Naive thymus-derived CD8-positive, alpha-beta T cell (primary cell): ENCODE data around the gene IGSF10. TPM values are rescaled to one million over a fixed set of nuclear protein-coding genes. Genes with fewer than 3 reads are reported as not detected.
"Not testable (repeated sequence)": the region's sequence is repeated elsewhere in the genome, so short reads cannot be mapped to it uniquely, and the experiment has no call there.

Source experiments
- ATAC-seq, 2 donors: fragments of 150-1000 bp; cut with Tn5 transposase in 1 of 2; sonication (Bioruptor Pico), chemical (Tn5 transposase) in 1 of 2; 1 replicate in 1 of 2; 2 replicates in 1 of 2; pipeline ENCODE4 v1.10.0; 2021; ENCODE audit warnings: mild to moderate bottlenecking in 2 of 2, moderate library complexity in 2 of 2
- POLR2A ChIA-PET: fragments of 350-600 bp; sonication (Branson Sonifier 250); formaldehyde crosslinking; loops from one replicate; lab custom pipeline; 2021; ENCODE audit warnings: antibody characterized with exemption; lab: Charles Lee
- DNase-seq, 10 donors: peaks; one replicate each; pipeline versions ENCODE4 v3.0.0 to v3.0.0-alpha.2; 2020 to 2022
- H3K27ac Mint-ChIP-seq, 10 donors: one replicate each; pipeline ENCODE4 v1.8.0; 2020 to 2022; ENCODE audit warnings: mild to moderate bottlenecking in 10 of 10, mixed read lengths in 10 of 10, moderate library complexity in 4 of 10, inconsistent platforms in 1 of 10
- H3K27me3 Mint-ChIP-seq, 5 donors: one replicate each; pipeline ENCODE4 v1.8.0; 2021 to 2022; ENCODE audit warnings: mixed read lengths in 5 of 5
- H3K36me3 Mint-ChIP-seq, 3 donors: one replicate each; pipeline ENCODE4 v1.8.0; 2020 to 2022; ENCODE audit warnings: mixed read lengths in 3 of 3, mild to moderate bottlenecking in 2 of 3, inconsistent platforms in 1 of 3
- H3K4me1 Mint-ChIP-seq, 4 donors: one replicate each; pipeline ENCODE4 v1.8.0; 2021 to 2022; ENCODE audit warnings: mixed read lengths in 4 of 4
- H3K4me3 Mint-ChIP-seq, 10 donors: one replicate each; pipeline ENCODE4 v1.8.0; 2020 to 2022; ENCODE audit warnings: mild to moderate bottlenecking in 10 of 10, mixed read lengths in 10 of 10, moderate library complexity in 6 of 10, inconsistent platforms in 1 of 10
- H3K9me3 Mint-ChIP-seq, 9 donors: one replicate each; pipeline ENCODE4 v1.8.0; 2020 to 2022; ENCODE audit warnings: mixed read lengths in 9 of 9, mild to moderate bottlenecking in 3 of 9, inconsistent platforms in 1 of 9, moderate library complexity in 1 of 9
- polyA plus RNA-seq, 3 donors: library from polyadenylated mRNA; unstranded; fragments of 300-500 nt; fragmentation: Illumina TruSeq; gene quantifications; one replicate each; pipeline ENCODE4 v1.2.3, GENCODE V29; 2021
- total RNA-seq, 8 experiments: library from RNA in 2 of 8; stranded (reverse) in 2 of 8; gene quantifications; one replicate each; pipeline ENCODE4 v1.2.3 and lab custom pipeline; 2021 to 2026

The IGSF10 gene, protein sequence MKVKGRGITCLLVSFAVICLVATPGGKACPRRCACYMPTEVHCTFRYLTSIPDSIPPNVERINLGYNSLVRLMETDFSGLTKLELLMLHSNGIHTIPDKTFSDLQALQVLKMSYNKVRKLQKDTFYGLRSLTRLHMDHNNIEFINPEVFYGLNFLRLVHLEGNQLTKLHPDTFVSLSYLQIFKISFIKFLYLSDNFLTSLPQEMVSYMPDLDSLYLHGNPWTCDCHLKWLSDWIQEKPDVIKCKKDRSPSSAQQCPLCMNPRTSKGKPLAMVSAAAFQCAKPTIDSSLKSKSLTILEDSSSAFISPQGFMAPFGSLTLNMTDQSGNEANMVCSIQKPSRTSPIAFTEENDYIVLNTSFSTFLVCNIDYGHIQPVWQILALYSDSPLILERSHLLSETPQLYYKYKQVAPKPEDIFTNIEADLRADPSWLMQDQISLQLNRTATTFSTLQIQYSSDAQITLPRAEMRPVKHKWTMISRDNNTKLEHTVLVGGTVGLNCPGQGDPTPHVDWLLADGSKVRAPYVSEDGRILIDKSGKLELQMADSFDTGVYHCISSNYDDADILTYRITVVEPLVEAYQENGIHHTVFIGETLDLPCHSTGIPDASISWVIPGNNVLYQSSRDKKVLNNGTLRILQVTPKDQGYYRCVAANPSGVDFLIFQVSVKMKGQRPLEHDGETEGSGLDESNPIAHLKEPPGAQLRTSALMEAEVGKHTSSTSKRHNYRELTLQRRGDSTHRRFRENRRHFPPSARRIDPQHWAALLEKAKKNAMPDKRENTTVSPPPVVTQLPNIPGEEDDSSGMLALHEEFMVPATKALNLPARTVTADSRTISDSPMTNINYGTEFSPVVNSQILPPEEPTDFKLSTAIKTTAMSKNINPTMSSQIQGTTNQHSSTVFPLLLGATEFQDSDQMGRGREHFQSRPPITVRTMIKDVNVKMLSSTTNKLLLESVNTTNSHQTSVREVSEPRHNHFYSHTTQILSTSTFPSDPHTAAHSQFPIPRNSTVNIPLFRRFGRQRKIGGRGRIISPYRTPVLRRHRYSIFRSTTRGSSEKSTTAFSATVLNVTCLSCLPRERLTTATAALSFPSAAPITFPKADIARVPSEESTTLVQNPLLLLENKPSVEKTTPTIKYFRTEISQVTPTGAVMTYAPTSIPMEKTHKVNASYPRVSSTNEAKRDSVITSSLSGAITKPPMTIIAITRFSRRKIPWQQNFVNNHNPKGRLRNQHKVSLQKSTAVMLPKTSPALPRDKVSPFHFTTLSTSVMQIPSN (N-terminal part only)
- not detected for total RNA-seq
- not detected for polyA plus RNA-seq
- 0 to 0.06 (median 0) reads per million in 6 experiments for total RNA-seq (lab: John Stamatoyannopoulos, UW)

DNA sequence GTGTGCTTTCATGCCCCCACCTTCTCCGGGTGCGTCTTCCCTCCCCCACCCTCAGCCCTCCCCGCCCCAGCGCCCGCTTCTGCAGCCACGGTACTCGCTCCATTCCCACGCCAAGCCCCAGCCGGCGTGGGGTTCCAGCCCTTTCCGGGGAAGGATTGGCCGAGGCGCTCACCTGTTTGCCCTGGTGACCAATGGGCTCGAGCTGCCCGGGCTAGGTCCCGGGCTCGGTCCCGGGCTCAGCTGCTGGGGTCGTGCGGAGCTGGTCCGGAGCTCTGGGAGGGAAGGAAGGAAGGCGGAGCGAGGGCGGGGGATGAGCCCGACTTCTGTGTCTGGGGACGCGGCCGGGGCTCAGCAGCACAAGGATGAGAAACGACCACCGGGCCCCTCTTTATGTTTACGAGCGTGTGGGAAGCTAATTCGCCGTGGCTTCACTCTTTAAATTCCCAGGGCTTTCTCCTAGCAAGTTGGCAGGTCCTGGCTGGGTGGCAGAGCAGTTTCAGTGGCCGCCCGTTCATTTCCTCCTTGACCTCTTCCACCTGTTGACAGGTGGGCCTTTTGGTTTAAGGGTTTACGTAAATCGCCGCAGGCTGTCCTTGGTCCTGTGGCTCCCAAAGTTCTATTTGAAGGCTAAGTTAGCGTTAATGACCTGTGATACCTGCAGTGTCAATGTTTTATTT is at the start of gene IGSF10:
TSS of gene IGSF10 (minus strand) at position 288 of the 677 bp plus-strand sequence. CDS start 2,352 bp downstream, outside the sequence.
- DNase-seq, result no peak
- H3K4me1 Mint-ChIP-seq, result peaks cover 0 to 6% (median 1%) of the 10 kb centered on the region in 4 donors
- H3K4me3 Mint-ChIP-seq, result peak within 1 kb of the TSS in 7 of 10 donors; percentile 30 to 67 (median 55)
- H3K27me3 Mint-ChIP-seq, result peaks cover 13 to 44% (median 15%) of the 10 kb centered on the region in 5 donors
- no peak within 1 kb of the TSS for H3K27ac Mint-ChIP-seq
- POLR2A ChIA-PET, result interaction anchor here (0.7 kb wide), 1 partner anchor 1086 kb away, joined by 3 read pairs; no protein-coding TSS in a partner anchor
- no peaks in the 10 kb centered on the region for H3K36me3 Mint-ChIP-seq
- H3K9me3 Mint-ChIP-seq, result no peaks in the 10 kb centered on the region
- ATAC-seq, result no peak

DNA sequence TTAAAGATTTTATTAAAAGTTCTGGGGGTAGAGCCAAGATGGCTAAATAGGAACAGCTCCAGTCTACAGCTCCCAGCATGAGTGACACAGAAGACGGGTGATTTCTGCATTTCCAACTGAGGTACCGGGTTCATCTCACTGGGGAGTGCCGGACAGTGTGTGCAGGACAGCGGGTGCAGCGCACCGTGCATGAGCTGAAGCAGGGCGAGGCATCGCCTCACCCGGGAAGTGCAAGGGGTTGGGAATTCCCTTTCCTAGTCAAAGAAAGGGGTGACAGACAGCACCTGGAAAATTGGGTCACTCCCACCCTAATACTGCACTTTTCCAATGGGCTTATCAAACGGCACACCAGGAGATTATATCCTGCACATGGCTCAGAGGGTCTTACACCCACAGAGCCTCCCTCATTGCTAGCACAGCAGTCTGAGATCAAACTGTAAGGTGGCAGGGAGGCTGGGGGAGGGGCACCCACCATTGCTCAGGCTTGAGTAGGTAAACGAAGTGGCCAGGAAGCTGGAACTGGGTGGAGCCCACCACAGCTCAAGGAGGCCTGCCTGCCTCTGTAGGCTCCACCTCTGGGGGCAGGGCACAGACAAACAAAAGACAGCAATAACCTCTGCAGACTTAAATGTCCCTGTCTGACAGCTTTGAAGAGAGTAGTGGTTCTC is 48.7 kb upstream of the IGSF10 start:
- H3K4me3 Mint-ChIP-seq, H3K4me1 Mint-ChIP-seq, H3K36me3 Mint-ChIP-seq, ATAC-seq, H3K27ac Mint-ChIP-seq, POLR2A ChIA-PET: not testable (repeated sequence)
- Mint-ChIP-seq H3K9me3 (peaks cover 0 to 35% (median 15%) of the 10 kb centered on the region in 9 donors), H3K27me3 (peaks cover 0 to 14% (median 0%) of the 10 kb centered on the region in 5 donors)
- peak in 1 of 10 donors; percentile 60 for DNase-seq

DNA sequence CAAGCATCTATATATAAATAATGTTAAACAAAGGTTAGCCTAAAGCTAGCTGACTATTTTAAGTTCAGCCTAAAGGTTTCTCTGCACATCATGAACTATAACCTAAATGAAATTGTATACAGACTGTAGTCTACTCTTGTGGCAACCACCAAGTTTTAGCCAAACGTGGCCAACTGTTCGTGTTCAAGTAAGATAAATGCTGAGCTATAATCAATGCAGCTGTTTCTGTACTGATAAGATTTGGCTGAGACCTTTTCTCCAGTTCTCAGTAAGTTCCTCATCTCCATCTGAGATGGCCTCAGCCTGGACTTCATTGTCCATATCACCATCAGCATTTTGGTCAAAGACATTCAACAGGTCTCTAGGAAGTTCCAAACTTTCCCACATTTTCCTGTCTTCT is 43.7 kb upstream of the IGSF10 start:
- peaks cover 0 to 9% (median 2%) of the 10 kb centered on the region in 9 donors for H3K9me3 Mint-ChIP-seq
- POLR2A ChIA-PET, result no interaction called here
- H3K27me3 Mint-ChIP-seq, result no peaks in the 10 kb centered on the region
- ATAC-seq, result no peak
- H3K4me1 Mint-ChIP-seq, result no peaks in the 10 kb centered on the region
- no peak overlapping the region for H3K27ac Mint-ChIP-seq
- H3K36me3 Mint-ChIP-seq, result no peaks in the 10 kb centered on the region
- H3K4me3 Mint-ChIP-seq, result no peak overlapping the region
- no peak for DNase-seq

DNA sequence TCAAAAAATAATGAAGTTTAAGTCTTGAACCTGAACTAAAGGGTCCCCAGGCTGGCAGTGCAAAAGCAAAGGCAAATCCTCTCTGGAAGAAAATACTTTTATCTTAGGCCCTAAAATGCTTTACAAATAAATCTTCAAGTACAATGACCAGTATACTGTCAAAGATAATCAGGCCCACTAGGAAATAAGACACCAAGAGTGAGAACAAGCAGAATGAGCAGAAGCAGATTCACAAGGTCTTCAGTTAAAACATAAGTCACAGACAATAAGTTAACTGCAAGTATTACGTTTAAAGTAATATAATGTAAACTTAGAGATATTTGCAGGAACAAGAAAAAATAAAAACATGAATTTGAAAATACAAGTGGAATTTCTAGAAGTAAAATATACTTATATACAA is 42.2 kb upstream of the IGSF10 start:
- POLR2A ChIA-PET, result no interaction called here
- Mint-ChIP-seq H3K4me3 (no peak overlapping the region), H3K9me3 (peaks cover 0 to 3% (median 0%) of the 10 kb centered on the region in 9 donors), H3K27ac (no peak overlapping the region), H3K4me1 (no peaks in the 10 kb centered on the region), H3K27me3 (no peaks in the 10 kb centered on the region), H3K36me3 (no peaks in the 10 kb centered on the region)
- DNase-seq, result no peak
- ATAC-seq, result no peak

DNA sequence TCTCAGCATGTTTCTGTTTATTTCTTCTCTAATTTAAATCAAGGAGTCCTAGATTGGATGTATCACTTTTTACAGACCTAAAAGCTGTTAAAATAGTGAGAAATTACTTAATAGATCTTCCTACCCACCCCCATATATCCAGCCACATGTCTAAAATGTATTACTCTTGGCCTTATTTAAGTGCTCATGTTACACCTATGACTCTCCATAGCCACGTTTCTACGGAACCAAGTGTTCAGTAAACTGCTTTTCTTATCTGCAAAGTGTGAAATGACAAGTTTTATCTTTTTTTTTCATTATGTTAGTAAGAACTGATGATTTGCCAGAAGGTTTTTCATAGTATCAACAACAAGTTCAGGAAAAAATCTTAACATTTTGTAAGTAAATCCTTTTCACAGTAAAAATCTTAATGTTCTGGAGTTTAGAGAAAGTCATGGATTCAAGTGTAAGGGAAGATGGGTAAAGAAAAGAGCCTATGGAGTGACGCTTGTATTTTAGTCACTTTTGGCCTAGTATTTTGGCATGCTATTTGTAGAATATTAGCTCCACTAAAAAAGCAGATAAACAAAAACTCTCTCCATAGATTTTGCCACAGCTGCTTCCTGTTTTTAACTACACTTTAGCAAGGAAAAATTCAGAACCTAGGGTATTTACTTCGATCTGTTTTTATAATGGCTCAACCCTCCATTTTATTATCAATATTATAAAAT is 41.2 kb upstream of the IGSF10 start:
- peaks cover 0 to 9% (median 0%) of the 10 kb centered on the region in 9 donors for H3K9me3 Mint-ChIP-seq
- DNase-seq (no peak), ATAC-seq (no peak)
- no peak overlapping the region for H3K27ac Mint-ChIP-seq
- H3K36me3 Mint-ChIP-seq, result no peaks in the 10 kb centered on the region
- POLR2A ChIA-PET, result no interaction called here
- no peaks in the 10 kb centered on the region for H3K27me3 Mint-ChIP-seq
- no peak overlapping the region for H3K4me3 Mint-ChIP-seq
- H3K4me1 Mint-ChIP-seq, result no peaks in the 10 kb centered on the region

DNA sequence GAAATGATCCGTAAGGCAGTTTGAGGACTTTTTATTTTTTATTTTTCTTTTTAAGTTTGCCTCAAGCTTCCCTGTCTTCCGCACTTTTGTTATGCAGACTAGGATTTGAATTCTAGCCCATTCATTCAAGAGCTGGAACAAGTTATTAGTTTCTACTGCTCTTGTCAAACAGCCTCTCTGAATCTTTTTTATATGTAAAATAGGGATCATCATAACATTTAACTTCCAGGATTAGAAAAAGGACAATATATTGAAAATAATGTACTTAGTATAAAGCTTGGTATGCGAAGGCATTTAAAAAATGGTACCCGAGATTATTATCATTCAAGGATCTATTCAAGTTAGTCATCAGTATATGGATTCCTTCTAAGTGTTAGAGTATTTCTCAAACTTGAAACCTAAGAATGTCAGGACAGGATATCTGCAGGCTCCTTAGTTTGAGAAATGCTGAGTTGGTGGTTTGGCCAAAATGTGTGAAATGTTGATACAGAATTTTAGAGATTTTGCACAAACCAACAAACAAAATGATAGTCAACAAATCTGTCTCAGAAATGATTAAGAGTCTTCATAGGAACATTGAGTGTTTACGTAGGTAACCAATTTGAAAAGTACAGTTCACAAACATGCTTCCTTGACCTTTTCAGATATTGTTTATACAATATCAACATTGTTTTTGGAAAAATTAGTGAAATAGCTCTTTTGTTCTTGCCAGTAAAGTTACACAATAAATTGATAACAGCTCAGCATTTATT is 40.5 kb upstream of the IGSF10 start:
- no peaks in the 10 kb centered on the region for H3K36me3 Mint-ChIP-seq
- H3K27me3 Mint-ChIP-seq, result no peaks in the 10 kb centered on the region
- peaks cover 0 to 9% (median 0%) of the 10 kb centered on the region in 9 donors for H3K9me3 Mint-ChIP-seq
- H3K4me1 Mint-ChIP-seq, result no peaks in the 10 kb centered on the region
- DNase-seq (no peak), ATAC-seq (no peak)
- POLR2A ChIA-PET, result no interaction called here
- H3K27ac Mint-ChIP-seq, result no peak overlapping the region
- H3K4me3 Mint-ChIP-seq, result no peak overlapping the region

DNA sequence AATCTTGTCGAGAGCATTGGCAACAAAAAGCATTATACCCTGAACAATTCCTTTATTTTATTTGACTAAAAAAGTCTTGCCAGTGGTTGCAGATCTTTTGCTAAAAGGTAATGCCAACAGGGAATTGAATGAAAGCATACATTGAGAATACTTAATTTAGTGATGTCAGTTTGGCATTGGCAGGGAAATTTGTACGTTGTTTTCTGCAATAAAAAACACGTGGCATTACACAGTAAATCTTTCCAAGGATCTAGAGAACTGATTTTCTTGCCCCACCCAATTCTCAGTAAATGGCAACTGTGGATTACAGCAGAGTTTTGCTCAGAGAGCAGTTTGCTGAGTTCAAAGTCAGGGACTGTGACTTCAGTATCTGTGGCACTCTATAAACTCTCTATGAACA is 38.3 kb upstream of the IGSF10 start:
- no peaks in the 10 kb centered on the region for H3K4me1 Mint-ChIP-seq
- H3K27ac Mint-ChIP-seq, result no peak overlapping the region
- no peak for ATAC-seq
- peaks cover 0 to 9% (median 0%) of the 10 kb centered on the region in 9 donors for H3K9me3 Mint-ChIP-seq
- H3K27me3 Mint-ChIP-seq, result no peaks in the 10 kb centered on the region
- POLR2A ChIA-PET, result no interaction called here
- no peak for DNase-seq
- H3K4me3 Mint-ChIP-seq, result no peak overlapping the region
- H3K36me3 Mint-ChIP-seq, result no peaks in the 10 kb centered on the region

DNA sequence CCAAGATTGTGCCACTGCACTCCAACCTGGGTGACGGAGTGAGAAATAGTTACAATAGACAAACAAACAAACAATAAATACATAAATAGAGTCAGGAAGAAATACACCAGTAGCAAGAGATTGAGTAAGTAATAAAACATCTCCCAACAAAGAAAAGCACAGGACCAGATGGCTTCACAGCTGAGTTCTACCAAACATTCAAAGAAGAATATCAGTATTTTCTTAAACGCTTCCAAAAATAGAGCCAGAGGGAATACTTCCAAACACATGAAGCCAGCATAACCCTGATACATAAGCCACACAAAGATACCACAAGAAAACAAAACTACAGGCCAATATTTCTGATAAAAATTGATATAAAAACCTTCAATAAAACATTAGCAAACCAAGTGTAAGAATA is 30.7 kb upstream of the IGSF10 start:
- H3K36me3 Mint-ChIP-seq, result no peaks in the 10 kb centered on the region
- H3K27ac Mint-ChIP-seq, result no peak overlapping the region
- POLR2A ChIA-PET, result no interaction called here
- H3K4me1 Mint-ChIP-seq, result no peaks in the 10 kb centered on the region
- H3K9me3 Mint-ChIP-seq, result peaks cover 0 to 12% (median 0%) of the 10 kb centered on the region in 9 donors
- H3K4me3 Mint-ChIP-seq, result no peak overlapping the region
- peaks cover 0 to 6% (median 0%) of the 10 kb centered on the region in 5 donors for H3K27me3 Mint-ChIP-seq
- ATAC-seq (no peak), DNase-seq (no peak)

DNA sequence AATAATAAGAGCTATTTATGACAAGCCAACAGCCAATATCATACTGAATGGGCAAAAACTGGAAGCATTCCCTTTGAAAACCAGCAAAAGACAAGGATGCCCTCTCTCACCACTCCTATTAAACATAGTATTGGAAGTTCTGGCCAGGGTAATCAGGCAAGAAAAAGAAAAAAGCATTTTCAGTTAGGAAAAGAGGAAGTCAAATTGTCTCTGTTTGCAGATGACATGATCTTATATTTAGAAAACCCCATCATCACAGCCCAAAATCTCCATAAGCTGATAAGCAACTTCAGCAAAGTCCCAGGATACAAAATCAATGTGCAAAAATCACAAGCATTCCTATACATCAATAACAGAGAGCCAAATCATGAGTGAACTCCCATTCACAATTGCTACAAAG is 27.0 kb upstream of the IGSF10 start:
- ATAC-seq, H3K4me1 Mint-ChIP-seq, DNase-seq, POLR2A ChIA-PET, H3K4me3 Mint-ChIP-seq, H3K27ac Mint-ChIP-seq, H3K36me3 Mint-ChIP-seq: not testable (repeated sequence)
- Mint-ChIP-seq H3K9me3 (peaks cover 2 to 22% (median 7%) of the 10 kb centered on the region in 9 donors), H3K27me3 (peaks cover 0 to 15% (median 8%) of the 10 kb centered on the region in 5 donors)

DNA sequence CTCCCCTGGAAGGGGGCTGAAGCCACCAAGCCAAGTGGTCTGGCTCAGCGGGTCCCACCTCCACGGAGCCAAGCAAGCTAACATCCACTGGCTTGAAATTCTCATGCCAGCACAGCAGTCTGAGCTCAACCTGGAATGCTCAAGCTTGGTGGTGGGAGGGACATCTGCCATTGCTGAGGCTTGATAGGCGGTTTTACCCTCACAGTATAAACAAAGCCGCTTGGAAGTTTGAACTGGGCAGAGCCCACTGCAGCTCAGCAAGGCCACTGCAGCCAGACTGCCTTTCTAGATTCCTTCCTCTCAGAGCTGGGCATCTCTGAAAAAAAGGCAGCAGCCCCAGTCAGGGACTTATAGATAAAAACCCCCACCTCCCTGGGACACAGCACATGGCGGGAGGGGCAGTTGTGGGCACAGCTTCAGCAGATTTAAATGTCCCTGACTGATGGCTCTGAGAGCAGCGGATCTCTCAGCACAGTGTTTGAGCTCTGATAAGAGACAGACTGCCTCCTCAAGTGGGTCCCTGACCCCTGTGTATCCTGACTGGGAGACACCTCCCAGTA is 23.2 kb upstream of the IGSF10 start:
- no peak overlapping the region for H3K27ac Mint-ChIP-seq
- ATAC-seq (no peak), DNase-seq (no peak)
- H3K27me3 Mint-ChIP-seq, result peaks cover 3 to 26% (median 11%) of the 10 kb centered on the region in 5 donors
- H3K36me3 Mint-ChIP-seq, result peaks cover 0 to 21% (median 11%) of the 10 kb centered on the region in 3 donors
- H3K4me3 Mint-ChIP-seq, result no peak overlapping the region
- POLR2A ChIA-PET, result no interaction called here
- peaks cover 12 to 38% (median 21%) of the 10 kb centered on the region in 9 donors for H3K9me3 Mint-ChIP-seq
- no peaks in the 10 kb centered on the region for H3K4me1 Mint-ChIP-seq
